ENCODE results near the gene MED28.

The MED28 gene

DNA sequence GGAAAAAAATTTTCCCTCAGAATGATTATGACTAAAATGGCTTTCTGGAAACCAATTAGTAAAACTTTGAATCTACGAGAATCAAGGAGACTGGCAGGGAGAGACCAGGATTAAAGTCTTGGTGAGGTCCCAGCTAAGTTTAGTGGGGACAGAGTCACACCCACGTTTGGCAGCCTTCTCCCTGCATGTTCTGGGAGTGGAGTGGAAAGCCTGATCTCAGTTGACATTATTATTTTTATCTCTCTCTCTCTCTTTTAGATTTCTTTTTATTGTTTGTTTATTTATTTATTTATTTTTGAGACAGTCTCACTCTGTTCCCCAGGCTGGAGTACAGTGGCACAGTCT is 67.8 kb downstream of the MED28 start:
- H3K36me3 ChIP-seq (ENCODE audit: insufficient read depth, low read length): no peaks in the 10 kb centered on the region
- H3K9me3 ChIP-seq (ENCODE audit: low read depth, low read length): no peaks in the 10 kb centered on the region
- no peak for TF ChIP-seq POLR2AphosphoS5 (IDR thresholded peaks at IDR 0.05; ENCODE audit: borderline replicate concordance, low read depth, low read length)
- no peak for DNase-seq (ENCODE audit: low read depth, low spot score)
- no peak overlapping the region for H3K27ac ChIP-seq
- no peak overlapping the region for H3K4me3 ChIP-seq
- no peak overlapping the region for H3K9ac ChIP-seq (ENCODE audit: insufficient read length)

Data from SK-N-MC (cell line).